HG03159 (cell line): ENCODE data around the gene MRPS11.
"Not testable (repeated sequence)": the region's sequence is repeated elsewhere in the genome, so short reads cannot be mapped to it uniquely, and the experiment has no call there.

ENCODE experiments used
- ATAC-seq: cut with Tn5 transposase; IDR thresholded peaks from one replicate; pipeline ENCODE4 v1.9.1; 2021; ENCODE audit warnings: mild to moderate bottlenecking, moderate library complexity; ENCODE audit not compliant: unreplicated experiment

MRPS11 gene

GRCh38 chr15:88487796-88488523 lies 20.5 kb downstream of the MRPS11 start:
- no peak for ATAC-seq

GRCh38 chr15:88489321-88489720 lies 21.8 kb downstream of the MRPS11 start:
- ATAC-seq: no peak

- no peak for ATAC-seq
Measured at GRCh38 chr15:88490036-88490435, 22.5 kb downstream of the MRPS11 start.

- ATAC-seq: no peak
Measured at GRCh38 chr15:88491158-88491557, 23.6 kb downstream of the MRPS11 start.

- no peak for ATAC-seq
Measured at GRCh38 chr15:88493844-88494243, 26.3 kb downstream of the MRPS11 start.

GRCh38 chr15:88497109-88497765 lies 29.7 kb downstream of the MRPS11 start:
- ATAC-seq: no peak

- ATAC-seq: no peak
Measured at GRCh38 chr15:88498996-88499395, 31.5 kb downstream of the MRPS11 start.

- ATAC-seq: no peak
Measured at GRCh38 chr15:88504445-88504844, 36.9 kb downstream of the MRPS11 start.

GRCh38 chr15:88505721-88506120 lies 38.2 kb downstream of the MRPS11 start:
- no peak for ATAC-seq

GRCh38 chr15:88506628-88507027 lies 39.1 kb downstream of the MRPS11 start:
- ATAC-seq: no peak

GRCh38 chr15:88509321-88509720 lies 41.8 kb downstream of the MRPS11 start:
- ATAC-seq: no peak

GRCh38 chr15:88509964-88510363 lies 42.5 kb downstream of the MRPS11 start:
- no peak for ATAC-seq

- no peak for ATAC-seq
Measured at GRCh38 chr15:88511161-88511560, 43.7 kb downstream of the MRPS11 start.

GRCh38 chr15:88512078-88512477 lies 44.6 kb downstream of the MRPS11 start:
- no peak for ATAC-seq

GRCh38 chr15:88512601-88513000 lies 45.1 kb downstream of the MRPS11 start:
- ATAC-seq: no peak

GRCh38 chr15:88513195-88513594 lies 45.7 kb downstream of the MRPS11 start:
- ATAC-seq: no peak

GRCh38 chr15:88518903-88519302 lies 51.4 kb downstream of the MRPS11 start:
- no peak for ATAC-seq

- not testable (repeated sequence) for ATAC-seq
Measured at GRCh38 chr15:88524094-88524493, 56.6 kb downstream of the MRPS11 start.

GRCh38 chr15:88525418-88525817 lies 57.9 kb downstream of the MRPS11 start:
- no peak for ATAC-seq

- ATAC-seq: no peak
Measured at GRCh38 chr15:88526247-88526879, 58.9 kb downstream of the MRPS11 start.

GRCh38 chr15:88529021-88529630 lies 61.6 kb downstream of the MRPS11 start:
- no peak for ATAC-seq
